Uterus (tissue), 4 donors: ENCODE results near the gene UCP1. TPM values are rescaled to one million over a fixed set of nuclear protein-coding genes. Genes with fewer than 3 reads are reported as not detected.

Source experiments
- DNase-seq, 2 donors: peaks; one replicate each; pipeline ENCODE4 v3.0.0-alpha.2; 2019 to 2020
- H3K27ac ChIP-seq, 2 donors: fragments of 200-600 bp; sonication (generic); 1 replicate in 1 of 2; 2 replicates in 1 of 2; pipeline ENCODE4 v1.5.1; 2016 to 2018
- H3K27me3 ChIP-seq, 2 donors: fragments of 200-600 bp; sonication (generic); one replicate each; pipeline ENCODE4 v1.5.1; 2018 to 2019; ENCODE audit warnings: control low read depth in 1 of 2
- H3K36me3 ChIP-seq, 2 donors: fragments of 200-600 bp; sonication (generic); one replicate each; pipeline ENCODE4 v1.5.1; 2019; ENCODE audit warnings: control low read depth in 1 of 2
- H3K4me1 ChIP-seq, 2 donors: fragments of 200-600 bp; sonication (generic); one replicate each; pipeline ENCODE4 v1.5.1; 2018 to 2019; ENCODE audit warnings: control low read depth in 1 of 2
- H3K4me3 ChIP-seq, 2 donors: fragments of 200-600 bp; sonication (generic); 1 replicate in 1 of 2; 2 replicates in 1 of 2; pipeline ENCODE4 v1.5.1; 2018 to 2019; ENCODE audit warnings: mild to moderate bottlenecking in 1 of 2
- H3K9me3 ChIP-seq, 2 donors: fragments of 200-600 bp; sonication (generic); one replicate each; pipeline ENCODE4 v1.5.1; 2019; ENCODE audit warnings: control low read depth in 1 of 2
- CTCF ChIP-seq, 4 experiments: fragments of 200-600 bp in 2 of 4; fragments of 450-650 bp in 2 of 4; sonication (generic) in 2 of 4; IDR thresholded peaks; one replicate each; pipeline ENCODE4 v1.5.1; 2016 to 2019; ENCODE audit warnings: antibody characterized with exemption in 4 of 4, mild to moderate bottlenecking in 2 of 4, moderate library complexity in 1 of 4
- POLR2A ChIP-seq, 2 donors: fragments of 450-650 bp; IDR thresholded peaks; one replicate each; pipeline ENCODE4 v1.6.1; 2016; ENCODE audit warnings: antibody characterized with exemption in 2 of 2, mild to moderate bottlenecking in 1 of 2, moderate library complexity in 1 of 2
- intact Hi-C: fragments of 100-400 bp; cut with DNase I; formaldehyde crosslinking; loops from one replicate; pipeline ENCODE4 v1.15.1; 2023; ENCODE audit warnings: low total_unique reads
- total RNA-seq, 4 donors: library from RNA; depleted of rRNA in 3 of 4; stranded (reverse); fragments of >200 nt in 3 of 4; gene quantifications; one replicate each; pipeline versions ENCODE4 v1.1.0 to v1.2.4, GENCODE V29; 2014 to 2023
- donor health status: DM: yes; HTN: yes; CAD: no.

Gene UCP1
- total RNA-seq, 4 donors from 2014 or later, result not detected

- no peaks in the 10 kb centered on the region for H3K27me3 ChIP-seq
- TF ChIP-seq POLR2A (IDR thresholded peaks at IDR 0.05), result no peak
- no peak for TF ChIP-seq CTCF (IDR thresholded peaks at IDR 0.05)
- H3K9me3 ChIP-seq, result no peaks in the 10 kb centered on the region
- no peaks in the 10 kb centered on the region for H3K36me3 ChIP-seq
- no peak overlapping the region for H3K27ac ChIP-seq
- DNase-seq, result no peak
- H3K4me1 ChIP-seq, result no peaks in the 10 kb centered on the region
- intact Hi-C loops, result no loop called here
- H3K4me3 ChIP-seq, result no peak overlapping the region
Observed at GRCh38 chr4:140556372-140557085, 12.2 kb downstream of the UCP1 start.

GRCh38 chr4:140533951-140534480 is 34.7 kb downstream of the UCP1 start:
- TF ChIP-seq POLR2A (IDR thresholded peaks at IDR 0.05) (no peak), CTCF (IDR thresholded peaks at IDR 0.05) (no peak)
- Histone ChIP-seq H3K9me3 (no peaks in the 10 kb centered on the region), H3K4me1 (no peaks in the 10 kb centered on the region), H3K4me3 (no peak overlapping the region), H3K27ac (no peak overlapping the region), H3K36me3 (no peaks in the 10 kb centered on the region), H3K27me3 (no peaks in the 10 kb centered on the region)
- no peak for DNase-seq
- intact Hi-C loops, result no loop called here

DNA sequence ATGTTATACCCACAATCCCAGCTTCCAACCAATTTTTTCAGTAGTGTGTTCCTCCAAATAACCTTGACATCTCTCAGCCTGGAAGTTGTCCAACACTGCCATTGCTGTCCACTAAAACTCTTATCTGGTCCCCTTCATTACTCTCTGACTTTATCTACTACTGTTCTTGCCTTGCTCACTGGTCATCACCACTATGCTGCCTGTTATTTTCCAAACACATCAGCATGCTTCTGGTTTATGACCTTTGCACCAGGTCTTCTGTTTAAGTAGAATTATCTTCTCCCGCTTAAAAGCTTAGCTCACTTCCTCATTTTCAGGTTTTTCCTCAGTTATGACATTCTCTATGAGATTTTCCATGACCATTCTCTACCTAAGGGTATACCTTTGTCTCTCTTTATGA is 39.3 kb downstream of the UCP1 start:
- no peaks in the 10 kb centered on the region for H3K27me3 ChIP-seq
- no peak overlapping the region for H3K4me3 ChIP-seq
- no peak for DNase-seq
- no peaks in the 10 kb centered on the region for H3K9me3 ChIP-seq
- no peak for TF ChIP-seq POLR2A (IDR thresholded peaks at IDR 0.05)
- TF ChIP-seq CTCF (IDR thresholded peaks at IDR 0.05), result no peak
- no peaks in the 10 kb centered on the region for H3K4me1 ChIP-seq
- no peaks in the 10 kb centered on the region for H3K36me3 ChIP-seq
- intact Hi-C loops, result no loop called here
- H3K27ac ChIP-seq, result no peak overlapping the region

DNA sequence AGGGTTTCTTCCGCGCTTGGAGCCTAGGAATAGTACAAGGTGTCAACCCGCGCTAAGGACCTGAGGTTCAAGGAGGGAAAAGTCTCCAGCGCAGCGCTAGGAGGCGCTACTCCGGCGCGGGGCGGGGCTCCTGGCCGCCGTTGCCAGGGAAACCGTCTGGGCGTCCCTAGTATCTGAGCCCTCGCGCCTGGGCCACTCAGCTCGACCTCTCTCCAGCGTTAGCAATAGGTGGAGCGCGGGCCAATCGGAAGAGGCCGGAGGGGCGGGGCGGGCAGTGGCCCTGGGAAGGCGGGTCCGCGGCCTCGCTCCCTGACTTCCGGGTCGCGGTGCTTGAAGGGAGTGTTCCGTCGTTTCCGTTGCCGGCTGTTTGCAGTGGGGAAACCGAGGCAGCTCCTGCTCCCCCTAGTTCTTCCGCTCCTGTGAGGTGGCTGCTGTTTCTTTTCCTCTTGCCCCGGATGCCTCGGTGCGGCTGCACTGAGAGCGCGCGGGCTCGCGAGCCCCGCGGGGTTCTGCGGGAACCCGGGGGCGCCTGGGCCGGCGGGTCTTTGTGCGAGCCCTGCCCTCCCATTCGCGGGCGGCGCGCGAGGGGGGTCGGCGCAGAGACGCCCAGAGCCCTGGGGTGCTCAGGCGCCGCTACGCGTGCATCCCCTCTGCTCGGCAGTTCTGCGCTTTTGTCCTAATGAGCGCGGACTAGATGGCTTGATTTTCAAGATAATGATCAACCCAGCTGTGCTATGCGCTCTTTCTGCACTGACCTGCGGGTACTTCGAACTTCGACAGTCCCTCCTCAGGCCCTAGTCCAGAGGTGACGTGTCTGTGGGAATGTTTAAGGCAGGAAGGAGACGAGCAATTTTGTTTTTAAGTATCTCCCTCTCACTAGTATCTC is 44.7 kb downstream of the UCP1 start, which contains the start of gene ELMOD2:
Gene ELMOD2 (plus strand): TSS at position 312 of the 886 bp plus-strand sequence. CDS start 1,261 bp downstream, outside the sequence.
- no peaks in the 10 kb centered on the region for H3K9me3 ChIP-seq
- H3K36me3 ChIP-seq, result no peaks in the 10 kb centered on the region
- TF ChIP-seq POLR2A (IDR thresholded peaks at IDR 0.05) (peak in 1 of 2 donors; percentile 69), CTCF (IDR thresholded peaks at IDR 0.05) (peak; percentile 90 to 96 (median 92))
- no peaks in the 10 kb centered on the region for H3K4me1 ChIP-seq
- peak within 1 kb of the TSS; percentile 86 to 94 for H3K27ac ChIP-seq
- DNase-seq, result peak; percentile 98
- H3K27me3 ChIP-seq, result no peaks in the 10 kb centered on the region
- intact Hi-C loops, result no loop called here
- H3K4me3 ChIP-seq, result peak within 1 kb of the TSS; percentile 89 to 97
